ENCODE results near the gene ZDHHC1. TPM values are rescaled to one million over a fixed set of nuclear protein-coding genes. Genes with fewer than 3 reads are reported as not detected.

ZDHHC1 gene
- 0.11 TPM in 1 of 2 replicates, not detected in the other for total RNA-seq (2014; rRNA removed; shearing (Covaris generic); ENCODE audit: low replicate concordance)

- H3K4me1 ChIP-seq (ENCODE audit: low read length): no peaks in the 10 kb centered on the region
- no peaks in the 10 kb centered on the region for H3K79me2 ChIP-seq (ENCODE audit: low read length)
- no peak within 1 kb of the TSS for H2AFZ ChIP-seq (ENCODE audit: low read length)
- DNase-seq: no peak
- no peaks in the 10 kb centered on the region for H3K9me3 ChIP-seq (ENCODE audit: low read length)
- H3K9ac ChIP-seq (ENCODE audit: low read length): no peak within 1 kb of the TSS
- no peaks in the 10 kb centered on the region for H3K27me3 ChIP-seq (ENCODE audit: low read length)
- H3K27ac ChIP-seq (ENCODE audit: low read length): no peak within 1 kb of the TSS
- H4K20me1 ChIP-seq (ENCODE audit: insufficient read depth, low read depth, low read length): no peaks in the 10 kb centered on the region
- H3K36me3 ChIP-seq (ENCODE audit: insufficient read depth, low read length): no peaks in the 10 kb centered on the region
- no peak within 1 kb of the TSS for H3K4me3 ChIP-seq (ENCODE audit: low read length)
- H3K9me2 ChIP-seq (replicated peaks; ENCODE audit: insufficient read depth, low read length): no peaks in the 10 kb centered on the region
- no peak within 1 kb of the TSS for H3K4me2 ChIP-seq (ENCODE audit: low read depth, low read length, poor library complexity, severe bottlenecking)
These were observed at the start of gene ZDHHC1 for GRCh38 chr16:67415872-67416793. Gene ZDHHC1 (minus strand): TSS chr16:67416477. CDS start chr16:67407775, 8,702 bp downstream.

GRCh38 chr16:67464565-67464964, 48.3 kb upstream of the ZDHHC1 start:
- Histone ChIP-seq H3K4me1 (ENCODE audit: low read length) (peaks cover 10% of the 10 kb centered on the region), H3K4me3 (ENCODE audit: low read length) (no peak overlapping the region), H3K9me3 (ENCODE audit: low read length) (no peaks in the 10 kb centered on the region), H3K36me3 (ENCODE audit: insufficient read depth, low read length) (no peaks in the 10 kb centered on the region), H2AFZ (ENCODE audit: low read length) (no peak overlapping the region), H4K20me1 (ENCODE audit: insufficient read depth, low read depth, low read length) (peaks cover 28% of the 10 kb centered on the region; the same call in 1 of the 2 replicates), H3K27me3 (ENCODE audit: low read length) (no peaks in the 10 kb centered on the region), H3K27ac (ENCODE audit: low read length) (no peak overlapping the region), H3K9me2 (replicated peaks; ENCODE audit: insufficient read depth, low read length) (no peaks in the 10 kb centered on the region), H3K79me2 (ENCODE audit: low read length) (peaks cover 74% of the 10 kb centered on the region), H3K4me2 (ENCODE audit: low read depth, low read length, poor library complexity, severe bottlenecking) (no peak overlapping the region), H3K9ac (ENCODE audit: low read length) (no peak overlapping the region)
- no peak for DNase-seq

- Histone ChIP-seq H3K4me1 (ENCODE audit: low read length) (peaks cover 10% of the 10 kb centered on the region), H3K27ac (ENCODE audit: low read length) (no peak overlapping the region), H3K4me3 (ENCODE audit: low read length) (no peak overlapping the region), H3K36me3 (ENCODE audit: insufficient read depth, low read length) (no peaks in the 10 kb centered on the region), H4K20me1 (ENCODE audit: insufficient read depth, low read depth, low read length) (peaks cover 28% of the 10 kb centered on the region; the same call in 1 of the 2 replicates), H3K9me2 (replicated peaks; ENCODE audit: insufficient read depth, low read length) (no peaks in the 10 kb centered on the region), H3K27me3 (ENCODE audit: low read length) (no peaks in the 10 kb centered on the region), H3K4me2 (ENCODE audit: low read depth, low read length, poor library complexity, severe bottlenecking) (no peak overlapping the region), H3K9me3 (ENCODE audit: low read length) (no peaks in the 10 kb centered on the region), H3K9ac (ENCODE audit: low read length) (no peak overlapping the region), H2AFZ (ENCODE audit: low read length) (no peak overlapping the region), H3K79me2 (ENCODE audit: low read length) (peaks cover 68% of the 10 kb centered on the region)
- DNase-seq: no peak
These were observed 47.4 kb upstream of the ZDHHC1 start for GRCh38 chr16:67463691-67464090.

GRCh38 chr16:67463059-67463458, 46.8 kb upstream of the ZDHHC1 start:
- H4K20me1 ChIP-seq (ENCODE audit: insufficient read depth, low read depth, low read length): peaks cover 28% of the 10 kb centered on the region; the same call in 1 of the 2 replicates
- no peaks in the 10 kb centered on the region for H3K36me3 ChIP-seq (ENCODE audit: insufficient read depth, low read length)
- no peaks in the 10 kb centered on the region for H3K9me3 ChIP-seq (ENCODE audit: low read length)
- H3K9me2 ChIP-seq (replicated peaks; ENCODE audit: insufficient read depth, low read length): no peaks in the 10 kb centered on the region
- H3K79me2 ChIP-seq (ENCODE audit: low read length): peaks cover 62% of the 10 kb centered on the region
- DNase-seq: no peak
- H3K27ac ChIP-seq (ENCODE audit: low read length): no peak overlapping the region
- no peak overlapping the region for H3K4me2 ChIP-seq (ENCODE audit: low read depth, low read length, poor library complexity, severe bottlenecking)
- H2AFZ ChIP-seq (ENCODE audit: low read length): no peak overlapping the region
- peaks cover 10% of the 10 kb centered on the region for H3K4me1 ChIP-seq (ENCODE audit: low read length)
- no peaks in the 10 kb centered on the region for H3K27me3 ChIP-seq (ENCODE audit: low read length)
- H3K4me3 ChIP-seq (ENCODE audit: low read length): no peak overlapping the region
- H3K9ac ChIP-seq (ENCODE audit: low read length): no peak overlapping the region

GRCh38 chr16:67462279-67462655, 46.0 kb upstream of the ZDHHC1 start:
- Histone ChIP-seq H3K4me3 (ENCODE audit: low read length) (no peak overlapping the region), H3K79me2 (ENCODE audit: low read length) (peaks cover 54% of the 10 kb centered on the region), H3K4me2 (ENCODE audit: low read depth, low read length, poor library complexity, severe bottlenecking) (no peak overlapping the region), H3K9me3 (ENCODE audit: low read length) (no peaks in the 10 kb centered on the region), H3K27me3 (ENCODE audit: low read length) (no peaks in the 10 kb centered on the region), H3K9me2 (replicated peaks; ENCODE audit: insufficient read depth, low read length) (no peaks in the 10 kb centered on the region), H2AFZ (ENCODE audit: low read length) (no peak overlapping the region), H3K4me1 (ENCODE audit: low read length) (peaks cover 10% of the 10 kb centered on the region), H3K27ac (ENCODE audit: low read length) (no peak overlapping the region), H4K20me1 (ENCODE audit: insufficient read depth, low read depth, low read length) (peaks cover 24% of the 10 kb centered on the region; the same call in 1 of the 2 replicates), H3K9ac (ENCODE audit: low read length) (no peak overlapping the region), H3K36me3 (ENCODE audit: insufficient read depth, low read length) (no peaks in the 10 kb centered on the region)
- no peak for DNase-seq

GRCh38 chr16:67461600-67462278, 45.5 kb upstream of the ZDHHC1 start:
- Histone ChIP-seq H3K4me2 (ENCODE audit: low read depth, low read length, poor library complexity, severe bottlenecking) (no peak overlapping the region), H4K20me1 (ENCODE audit: insufficient read depth, low read depth, low read length) (peaks cover 22% of the 10 kb centered on the region; the same call in 1 of the 2 replicates), H3K9ac (ENCODE audit: low read length) (no peak overlapping the region), H3K27me3 (ENCODE audit: low read length) (no peaks in the 10 kb centered on the region), H3K27ac (ENCODE audit: low read length) (no peak overlapping the region), H3K4me1 (ENCODE audit: low read length) (peaks cover 14% of the 10 kb centered on the region), H3K9me2 (replicated peaks; ENCODE audit: insufficient read depth, low read length) (no peaks in the 10 kb centered on the region), H3K9me3 (ENCODE audit: low read length) (no peaks in the 10 kb centered on the region), H2AFZ (ENCODE audit: low read length) (no peak overlapping the region), H3K79me2 (ENCODE audit: low read length) (peaks cover 55% of the 10 kb centered on the region), H3K36me3 (ENCODE audit: insufficient read depth, low read length) (no peaks in the 10 kb centered on the region), H3K4me3 (ENCODE audit: low read length) (no peak overlapping the region)
- DNase-seq: no peak

GRCh38 chr16:67460961-67461360, 44.7 kb upstream of the ZDHHC1 start:
- H3K9ac ChIP-seq (ENCODE audit: low read length): no peak overlapping the region
- H3K9me3 ChIP-seq (ENCODE audit: low read length): no peaks in the 10 kb centered on the region
- peaks cover 55% of the 10 kb centered on the region for H3K79me2 ChIP-seq (ENCODE audit: low read length)
- peaks cover 21% of the 10 kb centered on the region for H3K4me1 ChIP-seq (ENCODE audit: low read length)
- no peak overlapping the region for H2AFZ ChIP-seq (ENCODE audit: low read length)
- H3K4me3 ChIP-seq (ENCODE audit: low read length): no peak overlapping the region
- no peak overlapping the region for H3K4me2 ChIP-seq (ENCODE audit: low read depth, low read length, poor library complexity, severe bottlenecking)
- no peaks in the 10 kb centered on the region for H3K27me3 ChIP-seq (ENCODE audit: low read length)
- H3K27ac ChIP-seq (ENCODE audit: low read length): no peak overlapping the region
- peaks cover 19% of the 10 kb centered on the region; the same call in 1 of the 2 replicates for H4K20me1 ChIP-seq (ENCODE audit: insufficient read depth, low read depth, low read length)
- no peaks in the 10 kb centered on the region for H3K36me3 ChIP-seq (ENCODE audit: insufficient read depth, low read length)
- no peak for DNase-seq
- H3K9me2 ChIP-seq (replicated peaks; ENCODE audit: insufficient read depth, low read length): no peaks in the 10 kb centered on the region

GRCh38 chr16:67460168-67460567, 43.9 kb upstream of the ZDHHC1 start:
- Histone ChIP-seq H2AFZ (ENCODE audit: low read length) (no peak overlapping the region), H3K9me2 (replicated peaks; ENCODE audit: insufficient read depth, low read length) (no peaks in the 10 kb centered on the region), H3K27ac (ENCODE audit: low read length) (no peak overlapping the region), H3K36me3 (ENCODE audit: insufficient read depth, low read length) (no peaks in the 10 kb centered on the region), H4K20me1 (ENCODE audit: insufficient read depth, low read depth, low read length) (peaks cover 14% of the 10 kb centered on the region; the same call in 1 of the 2 replicates), H3K9me3 (ENCODE audit: low read length) (no peaks in the 10 kb centered on the region), H3K4me3 (ENCODE audit: low read length) (no peak overlapping the region), H3K79me2 (ENCODE audit: low read length) (peaks cover 50% of the 10 kb centered on the region), H3K4me1 (ENCODE audit: low read length) (peaks cover 13% of the 10 kb centered on the region), H3K4me2 (ENCODE audit: low read depth, low read length, poor library complexity, severe bottlenecking) (no peak overlapping the region), H3K9ac (ENCODE audit: low read length) (no peak overlapping the region), H3K27me3 (ENCODE audit: low read length) (no peaks in the 10 kb centered on the region)
- no peak for DNase-seq

Data from Karpas-422 (cell line).